ENCODE measurements around the gene TYK2.

Gene TYK2

GRCh38 chr19:10380313-10381102 lies at the start of gene TYK2:
TYK2 (minus strand) TSS chr19:10380572; CDS start chr19:10378406, 2,166 bp downstream.
- Histone ChIP-seq H3K9me3 (no peaks in the 10 kb centered on the region), H3K27ac (peak within 1 kb of the TSS; percentile 80 to 83), H3K36me3 (peaks cover 4 to 32% (median 17%) of the 10 kb centered on the region in 3 donors), H3K4me1 (peaks cover 0 to 17% (median 12%) of the 10 kb centered on the region in 4 donors), H3K27me3 (no peaks in the 10 kb centered on the region), H3K4me3 (peak within 1 kb of the TSS; percentile 80 to 92)
- intact Hi-C loops (cut with DNase I; ENCODE audit: low total_unique reads): loop anchor here (5.0 kb wide), 1 partner anchor 48 kb away; the partner anchor contains the start of gene RAVER1
- peak; percentile 98 to 99 for DNase-seq
- TF ChIP-seq, protein P1, sequence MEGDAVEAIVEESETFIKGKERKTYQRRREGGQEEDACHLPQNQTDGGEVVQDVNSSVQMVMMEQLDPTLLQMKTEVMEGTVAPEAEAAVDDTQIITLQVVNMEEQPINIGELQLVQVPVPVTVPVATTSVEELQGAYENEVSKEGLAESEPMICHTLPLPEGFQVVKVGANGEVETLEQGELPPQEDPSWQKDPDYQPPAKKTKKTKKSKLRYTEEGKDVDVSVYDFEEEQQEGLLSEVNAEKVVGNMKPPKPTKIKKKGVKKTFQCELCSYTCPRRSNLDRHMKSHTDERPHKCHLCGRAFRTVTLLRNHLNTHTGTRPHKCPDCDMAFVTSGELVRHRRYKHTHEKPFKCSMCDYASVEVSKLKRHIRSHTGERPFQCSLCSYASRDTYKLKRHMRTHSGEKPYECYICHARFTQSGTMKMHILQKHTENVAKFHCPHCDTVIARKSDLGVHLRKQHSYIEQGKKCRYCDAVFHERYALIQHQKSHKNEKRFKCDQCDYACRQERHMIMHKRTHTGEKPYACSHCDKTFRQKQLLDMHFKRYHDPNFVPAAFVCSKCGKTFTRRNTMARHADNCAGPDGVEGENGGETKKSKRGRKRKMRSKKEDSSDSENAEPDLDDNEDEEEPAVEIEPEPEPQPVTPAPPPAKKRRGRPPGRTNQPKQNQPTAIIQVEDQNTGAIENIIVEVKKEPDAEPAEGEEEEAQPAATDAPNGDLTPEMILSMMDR (IDR thresholded peaks at IDR 0.05): peak in 1 of 2 experiments; percentile 12

- H3K27me3 ChIP-seq: peaks cover 0 to 31% of the 10 kb centered on the region in 2 donors
These were observed 48.6 kb upstream of the TYK2 start for GRCh38 chr19:10428996-10429381.

GRCh38 chr19:10427169-10427568 lies 46.8 kb upstream of the TYK2 start:
- Histone ChIP-seq H3K36me3 (no peaks in the 10 kb centered on the region), H3K4me3 (no peak overlapping the region), H3K4me1 (peaks cover 0 to 29% (median 20%) of the 10 kb centered on the region in 4 donors), H3K9me3 (no peaks in the 10 kb centered on the region), H3K27ac (no peak overlapping the region), H3K27me3 (peaks cover 0 to 38% of the 10 kb centered on the region in 2 donors)
- no peak for DNase-seq
- TF ChIP-seq, protein P1 (IDR thresholded peaks at IDR 0.05): no peak
- intact Hi-C loops (cut with DNase I; ENCODE audit: low total_unique reads): loop anchor here (10.0 kb wide), 1 partner anchor 48 kb away; no protein-coding TSS in a partner anchor

More at GRCh38 chr19:10428996-10429381, 48.6 kb upstream of the TYK2 start:
- Histone ChIP-seq H3K36me3 (no peaks in the 10 kb centered on the region), H3K4me1 (peaks cover 0 to 34% (median 26%) of the 10 kb centered on the region in 4 donors), H3K9me3 (no peaks in the 10 kb centered on the region), H3K27ac (no peak overlapping the region), H3K4me3 (no peak overlapping the region)
- TF ChIP-seq, protein P1 (IDR thresholded peaks at IDR 0.05): no peak
- DNase-seq: no peak
- intact Hi-C loops (cut with DNase I; ENCODE audit: low total_unique reads): loop anchor here (10.0 kb wide), 1 partner anchor 46 kb away; no protein-coding TSS in a partner anchor

DNA sequence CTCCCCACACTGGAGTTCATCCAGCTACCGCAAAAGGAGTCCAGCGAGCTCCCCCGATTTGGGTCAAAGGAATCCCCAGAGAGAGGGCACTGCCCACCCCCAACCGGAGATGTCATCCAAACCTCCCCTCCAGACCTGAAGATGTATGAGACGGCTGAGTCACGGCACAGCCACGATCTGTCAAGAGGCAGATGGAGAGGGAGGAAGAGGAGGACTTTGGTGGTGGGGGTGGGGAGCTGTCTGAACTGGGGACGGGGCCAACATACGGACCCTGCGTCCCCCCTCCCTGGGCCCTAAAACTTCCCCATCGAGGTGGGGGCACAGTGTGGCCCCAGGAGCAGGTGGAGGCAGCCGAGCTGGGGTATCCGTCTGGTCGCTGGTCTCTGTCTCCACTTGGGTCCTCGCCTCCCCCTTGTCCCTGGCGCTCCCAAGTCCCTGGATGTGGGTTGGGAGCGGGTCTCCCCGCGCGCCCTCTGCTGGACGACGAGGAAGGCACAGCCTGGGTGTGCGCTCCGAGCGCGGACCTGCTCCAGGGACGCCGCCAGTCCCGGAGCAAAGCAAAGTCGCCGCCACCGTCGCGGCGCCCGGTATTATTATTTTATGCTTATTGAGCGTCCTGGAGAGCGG lies 43.8 kb upstream of the TYK2 start:
- peak overlapping the region; percentile 9 to 31 for H3K4me3 ChIP-seq
- peaks cover 0 to 61% of the 10 kb centered on the region in 2 donors for H3K27me3 ChIP-seq
- DNase-seq: peak; percentile 75 to 82
- peaks cover 0 to 33% (median 29%) of the 10 kb centered on the region in 4 donors for H3K4me1 ChIP-seq
- TF ChIP-seq, protein P1 (IDR thresholded peaks at IDR 0.05): peak; percentile 84 to 96
- intact Hi-C loops (cut with DNase I; ENCODE audit: low total_unique reads): loop anchor here (2.0 to 10.0 kb wide), 2 partner anchors 19 to 51 kb away; no protein-coding TSS in a partner anchor
- H3K9me3 ChIP-seq: no peaks in the 10 kb centered on the region
- no peak overlapping the region for H3K27ac ChIP-seq
- no peaks in the 10 kb centered on the region for H3K36me3 ChIP-seq

- no peak for DNase-seq
- peaks cover 0 to 74% of the 10 kb centered on the region in 2 donors for H3K27me3 ChIP-seq
- H3K4me3 ChIP-seq: no peak overlapping the region
- no peaks in the 10 kb centered on the region for H3K9me3 ChIP-seq
- intact Hi-C loops (cut with DNase I; ENCODE audit: low total_unique reads): loop anchor here (10.0 kb wide), 1 partner anchor 52 kb away; no protein-coding TSS in a partner anchor
- peaks cover 0 to 45% (median 39%) of the 10 kb centered on the region in 4 donors for H3K4me1 ChIP-seq
- no peak overlapping the region for H3K27ac ChIP-seq
- H3K36me3 ChIP-seq: no peaks in the 10 kb centered on the region
- TF ChIP-seq, protein P1 (IDR thresholded peaks at IDR 0.05): no peak
These were observed 42.5 kb upstream of the TYK2 start for GRCh38 chr19:10422846-10423245.

All from tibial artery (tissue), 4 donors.